Measurements from ENCODE around the gene WTAP. TPM values are rescaled to one million over a fixed set of nuclear protein-coding genes. Genes with fewer than 3 reads are reported as not detected.

The WTAP gene
- total and polyA plus RNA-seq, 2 of the 8 experiments (the other 6 are each of a cell fraction or from before 2014, with no cell fraction given) = 32.6 to 120 TPM

DNA sequence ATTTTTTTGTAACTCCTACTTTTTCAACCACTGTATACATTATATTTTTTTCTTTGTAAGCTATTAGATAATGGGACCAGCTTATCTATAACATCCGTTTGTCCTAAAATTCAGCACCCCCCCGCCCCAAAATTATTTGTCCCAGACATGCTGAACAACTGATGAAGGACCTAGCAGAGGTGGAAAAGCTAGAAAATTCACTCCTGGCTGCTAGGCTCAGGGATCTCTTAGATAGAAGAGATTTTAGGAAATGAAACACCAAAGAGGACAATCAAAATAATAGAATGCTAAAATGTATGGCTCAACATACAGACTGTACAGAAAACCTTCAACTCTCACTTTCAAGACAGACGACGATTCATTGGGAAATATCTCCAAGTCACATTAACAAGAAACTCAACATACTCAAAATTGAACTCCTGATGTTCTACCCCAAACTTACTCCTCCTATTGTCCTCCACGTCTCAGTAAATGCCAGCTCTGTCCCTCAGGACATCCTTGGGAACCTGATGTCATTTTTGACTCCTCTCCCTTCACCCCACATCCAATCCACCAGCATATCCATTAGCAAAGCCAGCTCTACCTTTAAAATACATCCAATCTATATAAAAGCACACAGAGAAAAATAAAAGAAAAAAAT, 38.9 kb upstream of the WTAP start (continued):
- TF ChIP-seq, protein P1, sequence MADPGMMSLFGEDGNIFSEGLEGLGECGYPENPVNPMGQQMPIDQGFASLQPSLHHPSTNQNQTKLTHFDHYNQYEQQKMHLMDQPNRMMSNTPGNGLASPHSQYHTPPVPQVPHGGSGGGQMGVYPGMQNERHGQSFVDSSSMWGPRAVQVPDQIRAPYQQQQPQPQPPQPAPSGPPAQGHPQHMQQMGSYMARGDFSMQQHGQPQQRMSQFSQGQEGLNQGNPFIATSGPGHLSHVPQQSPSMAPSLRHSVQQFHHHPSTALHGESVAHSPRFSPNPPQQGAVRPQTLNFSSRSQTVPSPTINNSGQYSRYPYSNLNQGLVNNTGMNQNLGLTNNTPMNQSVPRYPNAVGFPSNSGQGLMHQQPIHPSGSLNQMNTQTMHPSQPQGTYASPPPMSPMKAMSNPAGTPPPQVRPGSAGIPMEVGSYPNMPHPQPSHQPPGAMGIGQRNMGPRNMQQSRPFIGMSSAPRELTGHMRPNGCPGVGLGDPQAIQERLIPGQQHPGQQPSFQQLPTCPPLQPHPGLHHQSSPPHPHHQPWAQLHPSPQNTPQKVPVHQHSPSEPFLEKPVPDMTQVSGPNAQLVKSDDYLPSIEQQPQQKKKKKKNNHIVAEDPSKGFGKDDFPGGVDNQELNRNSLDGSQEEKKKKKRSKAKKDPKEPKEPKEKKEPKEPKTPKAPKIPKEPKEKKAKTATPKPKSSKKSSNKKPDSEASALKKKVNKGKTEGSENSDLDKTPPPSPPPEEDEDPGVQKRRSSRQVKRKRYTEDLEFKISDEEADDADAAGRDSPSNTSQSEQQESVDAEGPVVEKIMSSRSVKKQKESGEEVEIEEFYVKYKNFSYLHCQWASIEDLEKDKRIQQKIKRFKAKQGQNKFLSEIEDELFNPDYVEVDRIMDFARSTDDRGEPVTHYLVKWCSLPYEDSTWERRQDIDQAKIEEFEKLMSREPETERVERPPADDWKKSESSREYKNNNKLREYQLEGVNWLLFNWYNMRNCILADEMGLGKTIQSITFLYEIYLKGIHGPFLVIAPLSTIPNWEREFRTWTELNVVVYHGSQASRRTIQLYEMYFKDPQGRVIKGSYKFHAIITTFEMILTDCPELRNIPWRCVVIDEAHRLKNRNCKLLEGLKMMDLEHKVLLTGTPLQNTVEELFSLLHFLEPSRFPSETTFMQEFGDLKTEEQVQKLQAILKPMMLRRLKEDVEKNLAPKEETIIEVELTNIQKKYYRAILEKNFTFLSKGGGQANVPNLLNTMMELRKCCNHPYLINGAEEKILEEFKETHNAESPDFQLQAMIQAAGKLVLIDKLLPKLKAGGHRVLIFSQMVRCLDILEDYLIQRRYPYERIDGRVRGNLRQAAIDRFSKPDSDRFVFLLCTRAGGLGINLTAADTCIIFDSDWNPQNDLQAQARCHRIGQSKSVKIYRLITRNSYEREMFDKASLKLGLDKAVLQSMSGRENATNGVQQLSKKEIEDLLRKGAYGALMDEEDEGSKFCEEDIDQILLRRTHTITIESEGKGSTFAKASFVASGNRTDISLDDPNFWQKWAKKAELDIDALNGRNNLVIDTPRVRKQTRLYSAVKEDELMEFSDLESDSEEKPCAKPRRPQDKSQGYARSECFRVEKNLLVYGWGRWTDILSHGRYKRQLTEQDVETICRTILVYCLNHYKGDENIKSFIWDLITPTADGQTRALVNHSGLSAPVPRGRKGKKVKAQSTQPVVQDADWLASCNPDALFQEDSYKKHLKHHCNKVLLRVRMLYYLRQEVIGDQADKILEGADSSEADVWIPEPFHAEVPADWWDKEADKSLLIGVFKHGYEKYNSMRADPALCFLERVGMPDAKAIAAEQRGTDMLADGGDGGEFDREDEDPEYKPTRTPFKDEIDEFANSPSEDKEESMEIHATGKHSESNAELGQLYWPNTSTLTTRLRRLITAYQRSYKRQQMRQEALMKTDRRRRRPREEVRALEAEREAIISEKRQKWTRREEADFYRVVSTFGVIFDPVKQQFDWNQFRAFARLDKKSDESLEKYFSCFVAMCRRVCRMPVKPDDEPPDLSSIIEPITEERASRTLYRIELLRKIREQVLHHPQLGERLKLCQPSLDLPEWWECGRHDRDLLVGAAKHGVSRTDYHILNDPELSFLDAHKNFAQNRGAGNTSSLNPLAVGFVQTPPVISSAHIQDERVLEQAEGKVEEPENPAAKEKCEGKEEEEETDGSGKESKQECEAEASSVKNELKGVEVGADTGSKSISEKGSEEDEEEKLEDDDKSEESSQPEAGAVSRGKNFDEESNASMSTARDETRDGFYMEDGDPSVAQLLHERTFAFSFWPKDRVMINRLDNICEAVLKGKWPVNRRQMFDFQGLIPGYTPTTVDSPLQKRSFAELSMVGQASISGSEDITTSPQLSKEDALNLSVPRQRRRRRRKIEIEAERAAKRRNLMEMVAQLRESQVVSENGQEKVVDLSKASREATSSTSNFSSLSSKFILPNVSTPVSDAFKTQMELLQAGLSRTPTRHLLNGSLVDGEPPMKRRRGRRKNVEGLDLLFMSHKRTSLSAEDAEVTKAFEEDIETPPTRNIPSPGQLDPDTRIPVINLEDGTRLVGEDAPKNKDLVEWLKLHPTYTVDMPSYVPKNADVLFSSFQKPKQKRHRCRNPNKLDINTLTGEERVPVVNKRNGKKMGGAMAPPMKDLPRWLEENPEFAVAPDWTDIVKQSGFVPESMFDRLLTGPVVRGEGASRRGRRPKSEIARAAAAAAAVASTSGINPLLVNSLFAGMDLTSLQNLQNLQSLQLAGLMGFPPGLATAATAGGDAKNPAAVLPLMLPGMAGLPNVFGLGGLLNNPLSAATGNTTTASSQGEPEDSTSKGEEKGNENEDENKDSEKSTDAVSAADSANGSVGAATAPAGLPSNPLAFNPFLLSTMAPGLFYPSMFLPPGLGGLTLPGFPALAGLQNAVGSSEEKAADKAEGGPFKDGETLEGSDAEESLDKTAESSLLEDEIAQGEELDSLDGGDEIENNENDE (IDR thresholded peaks at IDR 0.05; ENCODE audit: insufficient replicate concordance, low read length) = no peak
- TF ChIP-seq, protein P2, sequence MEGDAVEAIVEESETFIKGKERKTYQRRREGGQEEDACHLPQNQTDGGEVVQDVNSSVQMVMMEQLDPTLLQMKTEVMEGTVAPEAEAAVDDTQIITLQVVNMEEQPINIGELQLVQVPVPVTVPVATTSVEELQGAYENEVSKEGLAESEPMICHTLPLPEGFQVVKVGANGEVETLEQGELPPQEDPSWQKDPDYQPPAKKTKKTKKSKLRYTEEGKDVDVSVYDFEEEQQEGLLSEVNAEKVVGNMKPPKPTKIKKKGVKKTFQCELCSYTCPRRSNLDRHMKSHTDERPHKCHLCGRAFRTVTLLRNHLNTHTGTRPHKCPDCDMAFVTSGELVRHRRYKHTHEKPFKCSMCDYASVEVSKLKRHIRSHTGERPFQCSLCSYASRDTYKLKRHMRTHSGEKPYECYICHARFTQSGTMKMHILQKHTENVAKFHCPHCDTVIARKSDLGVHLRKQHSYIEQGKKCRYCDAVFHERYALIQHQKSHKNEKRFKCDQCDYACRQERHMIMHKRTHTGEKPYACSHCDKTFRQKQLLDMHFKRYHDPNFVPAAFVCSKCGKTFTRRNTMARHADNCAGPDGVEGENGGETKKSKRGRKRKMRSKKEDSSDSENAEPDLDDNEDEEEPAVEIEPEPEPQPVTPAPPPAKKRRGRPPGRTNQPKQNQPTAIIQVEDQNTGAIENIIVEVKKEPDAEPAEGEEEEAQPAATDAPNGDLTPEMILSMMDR (IDR thresholded peaks at IDR 0.05; ENCODE audit: control extremely low read depth in 1 of 3, insufficient read depth in 1 of 3, low read depth in 1 of 3, low read length in 3 of 3) = no peak
- TF ChIP-seq BRCA1 (IDR thresholded peaks at IDR 0.05; ENCODE audit: low read depth, low read length) (no peak), TCF12 (IDR thresholded peaks at IDR 0.05; ENCODE audit: low read depth, low read length) (no peak), YY1 (IDR thresholded peaks at IDR 0.05; ENCODE audit: low read depth, low read length) (no peak), HDAC2 (IDR thresholded peaks at IDR 0.05; ENCODE audit: borderline replicate concordance in 1 of 2, low read depth in 2 of 2, low read length in 2 of 2) (no peak), POLR2AphosphoS5 (IDR thresholded peaks at IDR 0.05; ENCODE audit: low read depth, low read length) (no peak), CEBPB (IDR thresholded peaks at IDR 0.05; ENCODE audit: low read depth, low read length) (no peak), ASH2L (IDR thresholded peaks at IDR 0.05; ENCODE audit: low read length) (no peak)
